Superior temporal gyrus (tissue), 1 donor: ENCODE data around the gene ARHGAP21.

ENCODE experiments used
- DNase-seq: peaks from one replicate; pipeline ENCODE4 v3.0.0-alpha.2; 2016; ENCODE audit errors: extremely low spot score

Gene ARHGAP21

GRCh38 chr10:24722676-24723385 lies 856 bp downstream of the ARHGAP21 start:
- peak; percentile 57 for DNase-seq

GRCh38 chr10:24722131-24722675 lies 1.5 kb downstream of the ARHGAP21 start:
- no peak for DNase-seq

DNA sequence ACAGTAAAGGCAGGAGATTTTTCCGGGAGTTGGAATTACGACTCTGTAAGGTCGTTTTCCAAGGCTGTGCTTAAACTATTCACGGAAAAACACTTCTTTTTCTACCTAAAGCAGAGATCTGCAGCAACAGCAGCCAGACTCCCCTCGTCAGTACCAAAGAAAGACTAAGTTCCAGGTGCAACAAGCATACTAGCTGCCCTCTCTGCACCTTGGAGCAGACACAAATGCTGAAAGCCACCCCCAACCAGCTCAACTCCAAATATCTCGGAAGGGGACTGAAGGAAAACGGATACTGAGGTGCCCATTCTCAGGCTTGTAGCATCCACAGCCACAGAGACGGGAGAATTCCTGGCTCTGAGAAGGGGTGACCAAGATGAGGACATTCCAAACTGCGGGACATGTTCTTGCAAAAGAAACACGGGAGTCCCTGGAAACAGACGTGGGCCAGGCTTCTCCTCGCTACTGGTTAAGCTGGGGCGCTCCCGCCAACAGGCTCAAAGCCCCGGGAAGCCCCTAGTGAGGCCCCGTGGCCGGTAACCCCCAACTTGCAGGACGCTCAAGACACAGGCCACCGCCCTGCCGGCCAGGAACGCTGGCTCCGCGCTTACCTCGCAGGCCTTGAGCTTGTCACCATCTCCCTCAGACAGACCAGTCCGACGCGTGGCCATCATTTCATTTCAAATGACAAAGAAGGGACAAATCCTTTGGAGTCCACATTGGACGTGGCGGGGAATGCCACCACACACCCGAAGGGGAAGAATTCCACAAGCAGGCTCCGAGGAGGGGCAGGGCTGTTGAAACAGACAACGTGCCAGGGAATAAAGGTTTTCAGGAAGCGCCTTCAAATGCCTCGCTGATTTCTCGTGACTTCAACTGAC lies 2.2 kb downstream of the ARHGAP21 start:
- peak; percentile 69 for DNase-seq

GRCh38 chr10:24720096-24720495 lies 3.6 kb downstream of the ARHGAP21 start:
- peak; percentile 58 for DNase-seq

- DNase-seq: peak; percentile 37
These were observed 5.4 kb downstream of the ARHGAP21 start for GRCh38 chr10:24718031-24718855.

DNA sequence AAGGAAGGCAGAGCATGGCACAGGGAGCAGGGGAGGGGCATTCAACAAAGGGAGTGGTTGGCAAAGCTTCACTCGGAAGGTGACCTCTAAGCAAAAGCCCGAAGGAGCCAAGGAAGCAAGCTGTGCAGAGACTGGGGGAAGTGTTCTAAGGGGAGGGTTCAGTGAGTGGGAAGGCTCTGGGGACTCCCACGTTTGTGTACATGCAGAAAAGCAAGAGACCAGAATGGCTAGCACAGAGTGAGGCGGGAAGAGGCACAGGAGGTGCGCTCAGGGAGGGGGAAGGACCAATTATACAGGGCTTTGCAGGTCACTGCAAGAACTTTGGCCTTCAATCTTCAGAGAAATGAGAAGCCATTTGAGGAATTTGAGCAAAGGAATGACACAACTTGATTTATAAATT lies 7.4 kb downstream of the ARHGAP21 start:
- no peak for DNase-seq

- peak; percentile 29 for DNase-seq
These were observed 8.4 kb downstream of the ARHGAP21 start for GRCh38 chr10:24715246-24715769.

GRCh38 chr10:24713086-24713485 lies 10.6 kb downstream of the ARHGAP21 start:
- peak; percentile 54 for DNase-seq

DNA sequence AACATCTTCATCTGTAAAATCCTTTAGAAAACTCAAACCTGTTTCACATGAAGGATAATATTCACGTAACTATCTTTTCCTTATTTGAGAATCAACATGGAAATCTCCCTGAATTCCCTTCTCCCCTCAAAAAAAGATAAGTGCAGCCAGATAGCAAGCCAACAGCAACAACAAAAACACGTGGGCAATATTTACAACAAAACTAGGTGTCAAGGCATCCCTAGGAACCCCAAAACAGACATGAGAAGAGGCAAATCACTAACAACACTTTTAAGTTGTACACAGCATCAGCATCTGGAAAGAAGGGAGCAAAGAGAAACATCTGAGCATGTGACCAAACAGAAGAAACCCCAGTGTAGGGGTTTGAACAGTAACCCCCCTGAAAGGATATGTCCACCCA lies 12.2 kb downstream of the ARHGAP21 start:
- DNase-seq: peak; percentile 24

GRCh38 chr10:24708081-24708480 lies 15.6 kb downstream of the ARHGAP21 start:
- no peak for DNase-seq

GRCh38 chr10:24707445-24707844 lies 16.2 kb downstream of the ARHGAP21 start:
- DNase-seq: no peak

GRCh38 chr10:24706479-24707118 lies 17.1 kb downstream of the ARHGAP21 start:
- DNase-seq: peak; percentile 72

GRCh38 chr10:24703700-24704099 lies 20.0 kb downstream of the ARHGAP21 start:
- DNase-seq: no peak

- DNase-seq: no peak
These were observed 22.2 kb downstream of the ARHGAP21 start for GRCh38 chr10:24701447-24701846.

- DNase-seq: peak; percentile 61
These were observed 22.7 kb downstream of the ARHGAP21 start for GRCh38 chr10:24700948-24701347.

DNA sequence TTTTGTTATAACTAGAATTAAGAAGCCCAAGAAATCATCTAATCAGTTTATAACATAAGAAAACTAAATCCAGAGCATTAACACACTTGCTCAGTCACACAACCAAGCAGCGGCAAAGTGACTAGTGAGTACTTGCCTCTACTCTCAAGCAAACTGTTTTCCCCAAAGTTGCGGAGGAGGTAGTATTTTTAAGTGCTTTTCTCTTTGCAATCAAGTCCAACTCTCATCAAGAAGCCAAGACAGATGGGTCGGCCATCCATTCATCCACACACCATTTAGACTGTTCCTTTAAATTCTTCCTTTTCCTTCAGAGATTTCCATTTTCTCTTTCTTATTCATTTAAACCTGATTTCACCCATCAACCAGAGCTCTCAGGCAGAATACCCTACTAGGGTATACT lies 25.4 kb downstream of the ARHGAP21 start:
- DNase-seq: peak; percentile 65

DNA sequence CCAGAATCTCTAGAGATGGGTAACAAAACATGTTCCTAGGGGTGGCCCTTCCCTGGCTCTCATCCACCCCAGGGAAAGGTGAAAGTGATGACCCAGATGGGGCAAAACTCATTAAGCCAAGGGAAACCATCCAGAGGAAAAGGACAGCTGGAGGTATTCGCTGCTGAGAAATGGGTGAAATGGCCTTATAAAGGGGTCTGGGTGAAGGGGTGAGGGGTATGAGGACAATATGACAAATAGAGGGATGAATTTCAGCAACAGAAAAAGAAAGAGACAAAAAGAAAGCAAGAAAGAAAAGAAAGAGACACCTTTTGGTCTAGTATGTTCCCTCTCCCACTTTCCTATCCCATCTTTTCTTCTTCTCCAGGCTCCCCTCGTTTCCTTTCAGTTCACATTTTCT lies 26.6 kb downstream of the ARHGAP21 start:
- DNase-seq: no peak

GRCh38 chr10:24695452-24695851 lies 28.2 kb downstream of the ARHGAP21 start:
- no peak for DNase-seq

GRCh38 chr10:24694086-24694485 lies 29.6 kb downstream of the ARHGAP21 start:
- DNase-seq: no peak

- DNase-seq: no peak
These were observed 32.6 kb downstream of the ARHGAP21 start for GRCh38 chr10:24690961-24691512.
